ENCODE data around the gene EPB42.

GRCh38 chr15:43244092-43244491 lies 23.3 kb upstream of the EPB42 start:
- TF ChIP-seq EZH2 (IDR thresholded peaks at IDR 0.05; ENCODE audit: borderline replicate concordance) (no peak), CTCF (IDR thresholded peaks at IDR 0.05; ENCODE audit: poor library complexity) (no peak), EZH2phosphoT487 (IDR thresholded peaks at IDR 0.05; ENCODE audit: low read depth, severe bottlenecking, unreplicated experiment) (no peak)
